Amniotic stem cell (primary cell): Measurements from ENCODE around the gene ATP1A2.

ENCODE experiments used
- DNase-seq: peaks from one replicate; lab custom pipeline; 2025; lab: John Stamatoyannopoulos, UW

Gene ATP1A2

DNA sequence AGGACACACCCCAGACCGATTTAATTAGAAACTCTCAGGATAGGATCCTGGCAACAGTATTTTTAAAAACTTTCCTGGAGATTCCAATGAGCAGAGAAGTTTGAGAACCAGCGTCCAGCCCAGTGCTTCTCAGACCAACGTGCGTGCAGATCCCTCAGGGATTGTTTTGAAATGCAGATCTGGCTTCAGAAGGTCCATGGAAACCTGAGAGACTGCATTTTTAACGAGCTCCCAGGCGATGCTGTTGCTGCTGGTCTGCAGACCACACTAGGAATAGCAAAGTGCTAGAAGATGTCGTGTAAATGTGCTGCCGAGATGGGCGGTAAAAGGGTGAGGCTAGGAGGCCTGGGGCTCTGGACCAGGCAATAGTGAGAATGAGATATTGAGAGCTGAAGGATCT, 56.4 kb downstream of the ATP1A2 start:
- DNase-seq, result no peak

DNA sequence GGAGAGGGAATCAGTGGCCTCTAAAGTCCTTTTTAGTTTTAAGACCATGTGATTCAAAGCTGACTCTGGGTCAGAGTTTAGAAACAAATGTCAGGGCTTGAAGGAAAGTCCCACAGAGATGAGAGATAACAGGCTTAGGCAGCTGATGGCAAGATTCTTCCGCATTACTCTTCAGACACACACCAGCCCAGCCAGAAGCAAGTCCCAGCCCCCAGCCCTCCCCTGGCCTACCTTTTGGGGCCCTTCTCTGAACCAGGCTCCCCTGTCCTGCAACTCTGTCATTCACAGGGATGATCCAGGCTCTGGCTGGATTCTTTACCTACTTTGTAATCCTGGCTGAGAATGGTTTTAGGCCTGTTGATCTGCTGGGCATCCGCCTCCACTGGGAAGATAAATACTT, 61.7 kb downstream of the ATP1A2 start:
- no peak for DNase-seq

DNA sequence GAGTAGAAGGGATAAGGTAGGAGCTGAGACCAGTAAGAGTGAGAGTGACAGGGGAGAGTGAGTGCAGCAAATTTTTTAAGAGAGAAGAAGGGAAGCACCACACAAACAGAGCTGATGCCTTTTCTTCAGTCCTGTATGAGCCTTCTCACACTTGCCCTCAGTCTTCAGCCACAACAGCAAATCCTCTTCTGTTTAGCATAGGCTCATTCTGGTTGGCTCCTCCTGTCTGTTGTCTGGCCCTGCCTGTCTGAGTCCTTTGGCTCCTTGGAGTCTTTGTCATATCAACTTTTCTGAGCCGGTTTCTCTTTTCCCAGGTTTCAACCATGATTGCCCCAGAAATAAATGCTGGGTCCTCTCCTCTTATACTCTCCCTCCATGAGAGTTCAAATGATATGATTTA, 62.1 kb downstream of the ATP1A2 start:
- no peak for DNase-seq

DNA sequence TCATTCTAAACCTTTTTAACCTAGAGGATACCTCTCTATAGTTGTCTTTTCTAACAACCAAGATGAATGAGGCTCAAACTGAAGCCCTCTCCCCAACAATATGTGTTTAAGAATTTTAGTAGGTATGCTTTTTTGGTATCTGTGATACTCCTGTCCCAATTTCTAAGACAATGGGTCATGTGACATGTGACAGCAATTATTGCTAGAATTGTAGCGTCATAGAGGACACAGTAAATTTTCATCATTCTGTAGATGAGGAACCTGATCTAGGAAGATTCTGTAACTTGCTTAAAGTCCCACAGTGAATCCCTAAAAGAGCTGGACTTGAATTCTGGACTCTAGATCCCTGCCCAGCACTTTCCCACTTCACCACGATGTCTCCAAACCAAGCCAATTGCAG, 63.2 kb downstream of the ATP1A2 start:
- DNase-seq, result no peak

DNA sequence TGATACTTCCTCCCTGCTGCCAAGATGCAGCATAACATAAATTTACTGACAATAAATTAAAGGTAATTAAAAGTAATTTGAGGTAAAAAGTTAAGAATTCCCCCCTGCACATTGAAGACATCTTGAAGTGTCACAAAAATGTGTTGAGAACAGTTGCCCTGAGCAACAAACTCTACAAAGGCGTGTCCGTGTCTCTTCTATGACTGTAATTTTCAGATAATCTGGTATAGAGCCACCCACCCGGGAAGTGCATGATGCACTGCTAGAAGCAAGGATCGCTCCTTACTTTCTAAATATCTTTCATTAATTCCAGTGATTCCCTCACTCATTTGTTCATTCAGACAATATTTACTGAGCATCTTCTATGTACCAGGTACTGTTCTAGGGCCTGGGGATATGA, 63.8 kb downstream of the ATP1A2 start:
- DNase-seq, result no peak

DNA sequence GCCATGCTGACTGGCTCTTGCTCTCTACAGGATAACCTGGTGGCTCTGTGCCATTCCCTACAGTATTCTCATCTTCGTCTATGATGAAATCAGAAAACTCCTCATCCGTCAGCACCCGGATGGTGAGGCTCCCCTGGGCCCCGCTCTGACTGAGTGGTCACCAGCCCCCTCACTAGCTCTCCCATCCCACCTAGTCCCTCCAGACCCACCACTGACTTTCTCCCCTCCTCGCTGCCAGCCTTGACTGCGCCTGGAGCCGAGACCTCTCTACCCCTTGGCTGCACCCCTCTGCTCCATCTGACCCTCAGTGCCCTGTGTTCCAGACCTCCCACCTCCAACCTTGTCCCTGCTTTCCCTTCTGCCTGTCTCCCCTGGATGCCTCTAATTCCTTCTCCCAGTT, 70.7 kb downstream of the ATP1A2 start:
- no peak for DNase-seq

DNA sequence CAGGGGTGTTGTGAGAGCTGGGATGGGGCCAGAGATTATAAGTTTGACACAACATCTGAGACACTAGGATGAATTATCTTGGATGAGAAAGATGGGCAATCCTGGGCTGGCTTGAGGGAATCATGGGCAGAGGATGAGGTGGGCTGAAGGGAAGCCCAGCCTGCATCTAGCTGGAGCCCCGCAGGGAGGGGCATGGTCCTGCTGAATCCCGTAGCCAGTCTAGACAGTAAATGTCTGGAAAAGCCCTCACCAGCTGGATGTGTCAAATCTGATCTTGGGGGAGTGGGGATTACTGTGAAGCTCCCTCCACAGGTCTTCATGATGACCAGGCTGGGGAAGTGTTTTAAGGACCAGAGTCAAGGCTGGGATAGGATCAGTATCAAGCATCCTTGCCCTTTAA, 71.2 kb downstream of the ATP1A2 start:
- DNase-seq, result no peak

DNA sequence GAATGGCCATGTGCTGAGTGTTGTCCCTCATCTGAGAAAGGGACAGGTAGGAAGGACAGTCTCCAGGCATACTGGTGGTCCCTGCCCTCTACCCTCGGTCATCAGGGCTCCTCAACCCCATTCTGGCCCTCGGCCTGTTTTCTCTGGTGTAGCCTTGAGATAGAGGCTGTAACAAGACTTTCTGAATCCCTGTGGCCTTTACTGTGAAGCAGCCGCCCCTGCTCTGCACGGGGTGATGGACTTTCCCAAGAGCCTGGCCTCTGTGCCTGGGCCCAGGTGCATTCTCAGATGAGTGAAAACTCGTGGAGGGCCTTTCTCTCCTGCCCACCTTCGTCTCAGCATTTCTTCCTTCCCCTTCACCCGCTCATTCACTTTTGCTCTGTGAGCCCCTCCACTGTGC, 71.8 kb downstream of the ATP1A2 start:
- no peak for DNase-seq

DNA sequence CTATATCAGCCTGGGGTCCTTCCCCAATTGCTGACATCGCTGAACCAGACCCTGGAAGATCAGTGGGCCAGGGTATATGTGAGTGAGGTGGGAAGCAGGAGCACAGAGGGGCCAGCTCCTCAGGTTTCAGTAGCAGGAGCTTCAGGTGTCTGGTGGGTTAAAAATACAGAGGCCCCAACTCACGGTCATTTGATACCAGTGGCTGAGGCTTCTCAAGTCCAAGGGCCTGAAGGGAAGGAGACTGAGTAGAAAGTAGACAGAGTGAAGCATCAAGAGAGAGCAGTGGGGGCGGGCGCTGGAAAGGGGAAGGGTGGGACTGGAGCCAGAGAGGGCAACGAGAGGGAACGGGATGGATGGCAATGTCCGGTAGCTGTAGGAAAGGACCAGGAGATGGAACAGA, 72.8 kb downstream of the ATP1A2 start:
- no peak for DNase-seq

DNA sequence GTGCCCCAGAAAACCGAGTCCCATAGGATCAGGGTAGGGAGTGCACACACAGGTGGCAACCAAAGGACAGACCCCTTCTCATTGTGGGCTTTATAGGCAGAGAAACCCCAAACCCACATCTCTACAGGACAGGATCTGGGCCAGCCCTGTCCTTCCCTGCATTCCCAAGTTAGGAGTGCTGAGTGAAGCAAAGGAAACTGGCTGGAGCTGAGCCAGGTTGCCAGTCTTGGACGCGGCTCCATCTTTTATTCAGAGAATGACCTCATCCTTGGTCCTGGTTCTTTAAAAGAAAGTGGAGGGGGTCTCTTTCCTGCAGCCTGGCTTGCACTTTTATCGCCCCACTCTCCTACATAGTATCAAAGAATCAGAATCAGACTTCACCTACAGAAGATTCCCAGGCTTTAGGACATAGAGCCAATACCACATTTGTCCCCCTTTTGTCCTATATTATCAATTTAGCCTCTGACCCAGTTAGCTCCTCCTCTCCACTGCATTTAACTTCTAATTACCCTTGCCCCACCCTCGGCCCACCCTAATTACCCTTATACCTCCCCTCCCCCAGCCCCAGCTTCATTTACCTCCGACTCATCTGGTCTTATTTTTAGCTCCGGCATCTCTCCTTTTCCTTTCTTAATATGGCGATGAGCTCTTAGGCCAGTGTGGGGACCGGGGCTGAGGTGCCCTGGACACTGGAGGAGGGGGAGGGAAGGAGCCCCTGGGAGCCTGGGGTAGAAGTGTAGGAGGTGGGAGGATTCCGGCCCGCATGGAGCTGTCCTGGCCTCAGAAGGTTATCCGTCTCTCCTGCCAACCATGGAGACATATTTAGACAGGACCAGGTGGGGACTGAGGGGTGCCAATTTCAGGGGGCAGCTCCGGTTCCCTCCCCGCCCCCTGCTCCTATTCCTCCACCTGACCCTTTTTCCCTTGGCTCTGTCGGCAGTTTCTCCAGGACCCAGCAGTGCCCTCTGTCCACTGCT, 74.4 kb downstream of the ATP1A2 start, which contains the start of gene CASQ1:
TSS of gene CASQ1 (plus strand) at position 927 of the 977 bp plus-strand sequence. CDS start 177 bp downstream, outside the sequence.
- no peak for DNase-seq

DNA sequence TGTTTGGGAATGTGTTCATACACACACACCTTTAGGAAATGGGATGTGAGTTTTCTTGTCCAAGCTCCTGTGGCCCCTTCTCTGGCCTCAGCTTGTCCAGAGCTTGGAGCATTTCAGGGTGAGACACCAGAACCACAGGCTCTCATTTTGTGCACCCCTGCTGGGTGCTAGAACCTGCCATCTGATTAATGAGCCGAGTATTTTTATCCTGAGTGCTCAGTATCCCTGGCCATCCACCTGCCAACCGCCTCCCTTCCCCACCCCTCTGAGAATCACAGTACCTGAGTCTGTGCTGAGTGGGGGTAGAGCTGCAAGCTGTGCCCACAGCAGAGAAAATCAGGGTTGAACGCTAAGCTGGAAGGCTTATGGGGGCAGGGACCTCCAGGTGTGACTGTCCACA, 76.2 kb downstream of the ATP1A2 start:
- DNase-seq, result no peak

DNA sequence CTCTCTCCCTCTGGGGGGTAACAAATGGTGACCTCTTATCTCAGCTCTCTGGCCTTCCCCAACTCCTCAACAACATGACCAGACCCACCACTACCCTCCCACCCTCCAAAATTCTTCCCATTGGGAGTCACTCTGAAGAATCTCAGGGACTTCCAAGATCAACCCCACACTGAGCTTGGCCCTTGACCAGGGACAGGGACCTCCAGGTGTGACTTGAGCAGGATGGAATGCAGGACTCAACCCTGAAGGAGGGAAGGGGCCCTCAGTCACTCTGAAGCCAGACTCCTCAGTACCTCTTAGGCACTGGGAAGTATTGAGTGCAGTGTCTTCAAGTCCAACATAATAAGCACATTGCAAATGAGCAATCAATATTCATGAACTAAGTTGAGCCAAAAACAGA, 76.7 kb downstream of the ATP1A2 start:
- DNase-seq, result no peak
